ENCODE measurements around the gene DNAJA1.
"Not testable (repeated sequence)": the region's sequence is repeated elsewhere in the genome, so short reads cannot be mapped to it uniquely, and the experiment has no call there.

Gene DNAJA1

GRCh38 chr9:33024966-33025571, at the start of gene DNAJA1:
DNAJA1 (plus strand) TSS chr9:33025273; CDS start chr9:33026485, 1,212 bp downstream.
- DNase-seq: peak; percentile 94

- no peak for DNase-seq
These were observed 47.0 kb upstream of the DNAJA1 start for GRCh38 chr9:32978051-32978450.

- DNase-seq: no peak
These were observed 38.1 kb upstream of the DNAJA1 start for GRCh38 chr9:32986971-32987370.

GRCh38 chr9:32989660-32990059, 35.4 kb upstream of the DNAJA1 start:
- no peak for DNase-seq

GRCh38 chr9:32991897-32992594, 33.0 kb upstream of the DNAJA1 start:
- no peak for DNase-seq

GRCh38 chr9:32992595-32993238, 32.4 kb upstream of the DNAJA1 start:
- no peak for DNase-seq

- not testable (repeated sequence) for DNase-seq
These were observed 24.4 kb upstream of the DNAJA1 start for GRCh38 chr9:33000682-33001055.

- not testable (repeated sequence) for DNase-seq
These were observed 19.7 kb upstream of the DNAJA1 start for GRCh38 chr9:33005335-33005734.

GRCh38 chr9:33007755-33008154, 17.3 kb upstream of the DNAJA1 start:
- DNase-seq: no peak

GRCh38 chr9:33011831-33012230, 13.2 kb upstream of the DNAJA1 start:
- DNase-seq: no peak

- no peak for DNase-seq
These were observed 12.6 kb upstream of the DNAJA1 start for GRCh38 chr9:33012328-33013069.

GRCh38 chr9:33013962-33014664, 11.0 kb upstream of the DNAJA1 start:
- DNase-seq: no peak

- no peak for DNase-seq
These were observed 10.4 kb upstream of the DNAJA1 start for GRCh38 chr9:33014665-33015014.

- DNase-seq: no peak
These were observed 7.6 kb upstream of the DNAJA1 start for GRCh38 chr9:33017283-33018041.

- DNase-seq: no peak
These were observed 5.3 kb upstream of the DNAJA1 start for GRCh38 chr9:33019797-33020196.

GRCh38 chr9:33022303-33022702, 2.8 kb upstream of the DNAJA1 start:
- DNase-seq: no peak

- DNase-seq: no peak
These were observed 2.3 kb upstream of the DNAJA1 start for GRCh38 chr9:33022755-33023154.

- DNase-seq: no peak
These were observed 1.4 kb upstream of the DNAJA1 start for GRCh38 chr9:33023661-33024060.

GRCh38 chr9:33024126-33024965, 727 bp upstream of the DNAJA1 start:
- DNase-seq: no peak

- DNase-seq: peak; percentile 62
These were observed 684 bp downstream of the DNAJA1 start for GRCh38 chr9:33025572-33026342.
